ENCODE results near the gene SPRTN.

The SPRTN gene

DNA sequence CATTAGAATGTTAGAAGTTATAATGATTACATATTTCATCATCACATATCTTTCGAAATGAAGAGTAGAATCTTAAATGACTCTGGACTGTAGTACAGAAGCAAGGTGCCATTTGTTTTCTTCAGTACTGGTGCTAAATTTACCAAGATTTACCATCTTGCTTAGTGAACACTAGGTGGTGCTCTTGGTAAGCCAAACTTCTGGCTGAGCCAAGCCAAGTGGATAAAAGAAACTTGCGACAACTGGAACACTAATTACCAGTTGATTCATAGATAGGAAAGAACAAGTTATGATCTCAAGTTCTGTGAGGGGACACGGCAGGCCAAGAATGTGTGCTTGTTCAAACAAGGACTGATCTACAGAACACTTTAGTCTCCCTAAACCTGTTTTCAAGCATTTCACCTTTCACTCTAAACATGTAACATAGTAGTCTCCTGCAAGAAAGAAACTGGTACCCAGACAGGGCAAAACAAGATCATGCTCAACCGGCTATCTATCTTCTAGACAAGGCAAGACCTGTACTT is 19.8 kb downstream of the SPRTN start:
- no peak overlapping the region for H3K27ac ChIP-seq (ENCODE audit: low read length)

DNA sequence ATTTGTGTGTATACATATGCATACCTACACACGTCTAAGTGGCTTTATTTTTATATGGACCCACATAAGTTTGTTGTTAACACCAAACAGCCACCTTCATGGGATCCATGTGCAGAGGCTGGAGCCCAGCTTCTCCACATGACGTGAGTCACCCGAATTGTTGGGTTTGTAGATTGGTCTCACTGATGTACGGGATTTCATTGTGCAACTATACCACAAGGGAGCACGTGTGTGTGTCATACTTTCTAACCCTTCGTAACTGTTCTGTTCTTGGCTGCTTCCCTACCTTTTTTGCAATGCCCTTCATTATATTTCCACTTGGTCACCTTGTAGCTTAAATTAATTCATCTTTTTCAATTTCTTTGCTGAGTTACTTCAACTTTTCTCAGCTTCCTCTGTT is 21.0 kb downstream of the SPRTN start:
- Histone ChIP-seq H3K4me3 (ENCODE audit: low read depth in 1 of 2, low read length in 2 of 2) (no peak overlapping the region), H3K36me3 (ENCODE audit: control insufficient read depth in 1 of 2, insufficient read depth in 2 of 2, low read length in 2 of 2) (peaks cover 0 to 2% of the 10 kb centered on the region in 2 donors), H3K4me1 (ENCODE audit: control insufficient read depth in 1 of 2, insufficient read depth in 2 of 2, low read length in 2 of 2) (peaks cover 4 to 5% of the 10 kb centered on the region in 2 donors), H3K27ac (ENCODE audit: low read length) (no peak overlapping the region), H3K9me3 (ENCODE audit: control insufficient read depth in 1 of 2, low read length in 2 of 2) (no peaks in the 10 kb centered on the region), H3K27me3 (ENCODE audit: low read depth, low read length) (no peaks in the 10 kb centered on the region)

More for the DNA sequence above, 19.8 kb downstream of the SPRTN start:
- no peaks in the 10 kb centered on the region for H3K9me3 ChIP-seq (ENCODE audit: control insufficient read depth in 1 of 2, low read length in 2 of 2)
- no peaks in the 10 kb centered on the region for H3K27me3 ChIP-seq (ENCODE audit: low read depth, low read length)
- H3K36me3 ChIP-seq (ENCODE audit: control insufficient read depth in 1 of 2, insufficient read depth in 2 of 2, low read length in 2 of 2): peaks cover 0 to 5% of the 10 kb centered on the region in 2 donors
- no peak overlapping the region for H3K4me3 ChIP-seq (ENCODE audit: low read depth in 1 of 2, low read length in 2 of 2)
- peaks cover 4 to 5% of the 10 kb centered on the region in 2 donors for H3K4me1 ChIP-seq (ENCODE audit: control insufficient read depth in 1 of 2, insufficient read depth in 2 of 2, low read length in 2 of 2)

DNA sequence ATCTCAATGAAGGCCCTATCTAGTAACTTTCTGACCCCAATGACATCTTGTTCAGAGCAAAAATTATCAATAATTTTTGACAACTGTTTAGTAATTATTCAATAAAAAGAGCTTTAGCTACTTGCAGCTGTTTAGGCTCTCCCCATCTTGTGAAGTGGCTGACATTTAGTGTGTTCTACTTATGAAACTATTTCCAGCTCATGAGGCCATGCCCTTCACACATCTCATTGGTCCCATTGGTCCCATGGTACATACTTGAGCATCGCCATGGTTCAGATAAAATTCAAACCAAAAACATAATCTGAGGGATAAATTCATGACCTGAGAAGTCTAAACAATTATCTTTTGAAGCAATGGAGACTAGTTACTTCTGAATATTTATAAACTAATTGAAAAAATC is 24.2 kb downstream of the SPRTN start:
- Histone ChIP-seq H3K9me3 (ENCODE audit: control insufficient read depth in 1 of 2, low read length in 2 of 2) (no peaks in the 10 kb centered on the region), H3K4me3 (ENCODE audit: low read depth in 1 of 2, low read length in 2 of 2) (no peak overlapping the region), H3K4me1 (ENCODE audit: control insufficient read depth in 1 of 2, insufficient read depth in 2 of 2, low read length in 2 of 2) (peaks cover 4 to 5% of the 10 kb centered on the region in 2 donors), H3K27ac (ENCODE audit: low read length) (no peak overlapping the region), H3K36me3 (ENCODE audit: control insufficient read depth in 1 of 2, insufficient read depth in 2 of 2, low read length in 2 of 2) (peaks cover 0 to 12% of the 10 kb centered on the region in 2 donors), H3K27me3 (ENCODE audit: low read depth, low read length) (no peaks in the 10 kb centered on the region)

DNA sequence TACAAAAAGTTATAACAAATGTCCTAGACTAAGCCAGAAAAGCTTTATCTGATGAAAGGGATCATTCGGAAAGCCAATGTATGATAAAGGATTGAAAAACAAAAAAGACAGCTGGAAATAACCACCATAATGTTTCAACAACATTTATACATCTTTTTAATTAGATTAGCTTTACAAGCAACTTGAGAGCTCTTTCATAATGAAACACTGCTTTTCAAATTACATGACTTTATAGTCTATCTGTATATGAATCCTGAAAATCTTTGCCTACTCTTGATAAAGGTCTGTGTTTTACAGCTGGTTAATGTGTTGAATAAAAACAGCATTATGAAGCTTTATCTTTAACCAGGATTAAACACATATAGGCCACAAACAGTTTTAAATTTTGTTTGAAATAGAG is 25.5 kb downstream of the SPRTN start:
- no peak overlapping the region for H3K4me3 ChIP-seq (ENCODE audit: low read depth in 1 of 2, low read length in 2 of 2)
- no peaks in the 10 kb centered on the region for H3K9me3 ChIP-seq (ENCODE audit: control insufficient read depth in 1 of 2, low read length in 2 of 2)
- peaks cover 0 to 15% of the 10 kb centered on the region in 2 donors for H3K36me3 ChIP-seq (ENCODE audit: control insufficient read depth in 1 of 2, insufficient read depth in 2 of 2, low read length in 2 of 2)
- H3K4me1 ChIP-seq (ENCODE audit: control insufficient read depth in 1 of 2, insufficient read depth in 2 of 2, low read length in 2 of 2): no peaks in the 10 kb centered on the region
- no peak overlapping the region for H3K27ac ChIP-seq (ENCODE audit: low read length)
- no peaks in the 10 kb centered on the region for H3K27me3 ChIP-seq (ENCODE audit: low read depth, low read length)

DNA sequence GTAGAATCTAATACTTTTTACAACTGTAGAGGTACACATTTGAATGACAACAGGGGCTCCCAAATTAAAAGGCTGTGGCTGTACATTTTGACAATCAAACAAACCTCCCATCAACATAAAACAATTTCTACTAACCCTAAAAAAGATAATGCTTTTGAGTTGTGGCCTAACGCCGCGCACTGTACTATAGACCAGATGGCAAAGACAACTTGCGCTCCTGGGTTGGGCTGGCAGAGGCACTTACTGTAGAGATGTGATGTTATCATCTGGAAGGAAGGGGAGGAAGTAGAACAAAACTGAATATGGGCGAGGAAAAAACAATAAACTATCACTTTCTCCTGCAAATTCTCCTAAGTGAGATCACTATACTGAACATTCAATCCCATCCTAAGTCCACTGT is 26.1 kb downstream of the SPRTN start:
- H3K27ac ChIP-seq (ENCODE audit: low read length): no peak overlapping the region
- H3K27me3 ChIP-seq (ENCODE audit: low read depth, low read length): no peaks in the 10 kb centered on the region
- no peaks in the 10 kb centered on the region for H3K4me1 ChIP-seq (ENCODE audit: control insufficient read depth in 1 of 2, insufficient read depth in 2 of 2, low read length in 2 of 2)
- no peak overlapping the region for H3K4me3 ChIP-seq (ENCODE audit: low read depth in 1 of 2, low read length in 2 of 2)
- H3K9me3 ChIP-seq (ENCODE audit: control insufficient read depth in 1 of 2, low read length in 2 of 2): no peaks in the 10 kb centered on the region
- peaks cover 4 to 18% of the 10 kb centered on the region in 2 donors for H3K36me3 ChIP-seq (ENCODE audit: control insufficient read depth in 1 of 2, insufficient read depth in 2 of 2, low read length in 2 of 2)

DNA sequence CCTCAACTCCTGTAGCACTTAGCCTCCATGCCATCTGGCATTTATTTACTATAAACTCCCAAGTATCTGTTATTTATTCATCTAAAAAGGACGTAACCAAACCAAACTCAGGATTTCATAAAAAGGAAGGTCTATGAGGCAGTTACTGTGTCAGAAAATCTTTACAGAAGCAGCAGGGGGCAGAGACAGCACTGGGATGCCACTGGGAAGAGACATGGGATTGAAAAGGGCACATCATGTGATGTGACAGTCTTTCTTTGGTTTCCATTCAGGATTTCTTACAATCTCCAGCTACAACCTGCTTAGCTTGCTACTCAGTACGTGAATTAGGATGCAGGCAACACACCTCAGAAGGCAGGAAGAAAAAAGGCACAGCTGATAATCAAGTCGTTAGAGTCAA is 31.2 kb downstream of the SPRTN start:
- peaks cover 7 to 14% of the 10 kb centered on the region in 2 donors for H3K36me3 ChIP-seq (ENCODE audit: control insufficient read depth in 1 of 2, insufficient read depth in 2 of 2, low read length in 2 of 2)
- no peak overlapping the region for H3K4me3 ChIP-seq (ENCODE audit: low read depth in 1 of 2, low read length in 2 of 2)
- no peaks in the 10 kb centered on the region for H3K9me3 ChIP-seq (ENCODE audit: control insufficient read depth in 1 of 2, low read length in 2 of 2)
- no peaks in the 10 kb centered on the region for H3K4me1 ChIP-seq (ENCODE audit: control insufficient read depth in 1 of 2, insufficient read depth in 2 of 2, low read length in 2 of 2)
- no peak overlapping the region for H3K27ac ChIP-seq (ENCODE audit: low read length)
- H3K27me3 ChIP-seq (ENCODE audit: low read depth, low read length): no peaks in the 10 kb centered on the region

DNA sequence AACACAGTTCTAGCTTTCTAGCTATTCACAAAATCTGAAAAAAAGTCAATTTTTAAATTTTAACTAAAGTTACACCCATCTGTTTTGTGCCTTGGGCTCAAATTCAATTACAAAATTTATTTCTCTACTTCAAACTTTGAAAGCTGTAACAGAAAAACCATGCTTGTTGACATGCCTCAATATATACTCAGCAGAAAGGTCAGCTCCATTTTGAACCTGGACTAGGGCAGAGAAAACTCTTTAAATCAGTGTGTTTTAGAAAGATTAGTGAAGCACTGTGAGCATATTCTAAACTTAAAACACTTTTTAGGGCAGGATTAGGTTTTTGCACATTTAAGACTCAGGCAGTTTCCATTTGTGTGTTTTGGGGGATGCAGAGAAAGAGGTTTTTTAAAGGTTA is 34.4 kb downstream of the SPRTN start:
- Histone ChIP-seq H3K4me3 (ENCODE audit: low read depth in 1 of 2, low read length in 2 of 2) (no peak overlapping the region), H3K9me3 (ENCODE audit: control insufficient read depth in 1 of 2, low read length in 2 of 2) (no peaks in the 10 kb centered on the region), H3K4me1 (ENCODE audit: control insufficient read depth in 1 of 2, insufficient read depth in 2 of 2, low read length in 2 of 2) (no peaks in the 10 kb centered on the region), H3K36me3 (ENCODE audit: control insufficient read depth in 1 of 2, insufficient read depth in 2 of 2, low read length in 2 of 2) (peaks cover 6 to 7% of the 10 kb centered on the region in 2 donors), H3K27me3 (ENCODE audit: low read depth, low read length) (no peaks in the 10 kb centered on the region), H3K27ac (ENCODE audit: low read length) (no peak overlapping the region)

DNA sequence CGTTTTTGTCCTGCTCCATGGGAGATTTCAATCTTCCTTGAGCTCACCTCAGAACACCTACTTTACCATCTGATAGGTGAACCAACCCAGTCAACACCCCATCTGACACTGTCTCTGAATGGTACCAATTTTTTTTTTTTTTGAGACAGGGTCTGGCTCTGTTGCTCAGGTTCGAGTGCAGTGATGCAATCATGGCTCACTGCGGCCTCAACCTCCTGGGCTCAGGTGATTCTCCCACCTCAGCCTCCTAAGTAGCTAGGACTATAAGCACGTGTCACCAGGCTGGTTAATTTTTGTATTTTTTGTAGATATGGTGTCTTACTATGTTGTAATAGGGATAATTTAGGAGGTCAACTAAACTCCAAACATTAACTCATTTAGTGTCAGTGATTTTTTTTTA is 36.3 kb downstream of the SPRTN start:
- no peaks in the 10 kb centered on the region for H3K27me3 ChIP-seq (ENCODE audit: low read depth, low read length)
- H3K27ac ChIP-seq (ENCODE audit: low read length): no peak overlapping the region
- no peak overlapping the region for H3K4me3 ChIP-seq (ENCODE audit: low read depth in 1 of 2, low read length in 2 of 2)
- peaks cover 0 to under 1% of the 10 kb centered on the region in 2 donors for H3K36me3 ChIP-seq (ENCODE audit: control insufficient read depth in 1 of 2, insufficient read depth in 2 of 2, low read length in 2 of 2)
- H3K4me1 ChIP-seq (ENCODE audit: control insufficient read depth in 1 of 2, insufficient read depth in 2 of 2, low read length in 2 of 2): peaks cover 0 to 3% of the 10 kb centered on the region in 2 donors
- no peaks in the 10 kb centered on the region for H3K9me3 ChIP-seq (ENCODE audit: control insufficient read depth in 1 of 2, low read length in 2 of 2)

DNA sequence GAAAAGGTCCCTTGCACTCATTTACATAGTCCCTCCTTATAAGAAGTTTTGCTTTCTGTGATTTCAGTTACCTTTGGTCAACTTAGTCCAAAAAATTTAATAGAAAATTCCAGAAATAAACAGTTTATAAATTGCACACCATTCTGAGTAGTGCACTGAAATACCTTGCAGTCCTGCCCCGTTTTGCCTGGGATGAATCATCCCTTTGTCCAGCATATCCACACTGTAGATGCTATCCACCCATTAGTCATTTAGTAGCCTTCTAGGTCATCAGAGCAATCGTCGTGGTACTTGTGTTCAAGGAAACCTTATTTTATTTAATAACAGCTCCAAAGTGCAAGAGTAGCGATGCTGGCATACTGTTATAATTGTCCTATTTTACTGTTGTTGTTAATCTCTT is 38.0 kb downstream of the SPRTN start:
- H3K9me3 ChIP-seq (ENCODE audit: control insufficient read depth in 1 of 2, low read length in 2 of 2): no peaks in the 10 kb centered on the region

DNA sequence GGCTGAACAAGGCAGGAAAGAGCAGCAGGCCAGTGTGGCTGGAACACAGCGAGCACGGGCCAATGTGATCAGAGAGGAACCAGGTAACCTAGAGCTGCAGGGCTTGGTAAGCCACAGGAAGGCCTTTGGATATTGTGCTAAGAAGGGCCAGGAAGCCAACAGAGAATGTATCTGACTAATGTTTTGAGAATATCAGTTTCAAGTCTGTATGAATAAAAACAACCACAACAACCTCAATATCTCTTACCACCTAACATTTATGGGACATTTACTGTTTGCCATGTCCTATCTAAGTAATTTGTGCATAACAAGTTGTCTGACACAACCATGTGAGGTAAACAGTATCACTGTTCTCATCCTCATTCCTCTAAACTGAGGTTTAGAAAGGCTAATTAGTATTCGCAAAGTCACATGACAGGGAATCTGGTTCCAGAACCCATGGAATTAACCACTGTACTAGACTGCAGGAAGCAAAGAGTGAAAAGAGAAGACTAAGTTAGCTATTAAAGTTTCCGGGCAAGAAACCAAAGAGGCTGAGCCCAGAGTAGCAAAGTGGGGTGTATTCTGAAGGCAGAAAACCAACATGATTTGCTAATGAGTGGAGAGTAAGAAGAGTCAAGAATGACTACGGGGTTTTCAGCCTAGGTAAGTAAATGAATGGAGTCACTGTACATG is 38.9 kb downstream of the SPRTN start:
- peaks cover 0 to 9% of the 10 kb centered on the region in 2 donors for H3K4me1 ChIP-seq (ENCODE audit: control insufficient read depth in 1 of 2, insufficient read depth in 2 of 2, low read length in 2 of 2)
- no peaks in the 10 kb centered on the region for H3K9me3 ChIP-seq (ENCODE audit: control insufficient read depth in 1 of 2, low read length in 2 of 2)
- H3K27me3 ChIP-seq (ENCODE audit: low read depth, low read length): no peaks in the 10 kb centered on the region
- no peaks in the 10 kb centered on the region for H3K36me3 ChIP-seq (ENCODE audit: control insufficient read depth in 1 of 2, insufficient read depth in 2 of 2, low read length in 2 of 2)
- no peak overlapping the region for H3K27ac ChIP-seq (ENCODE audit: low read length)
- H3K4me3 ChIP-seq (ENCODE audit: low read depth in 1 of 2, low read length in 2 of 2): no peak overlapping the region

More for the DNA sequence above, 38.0 kb downstream of the SPRTN start:
- no peak overlapping the region for H3K4me3 ChIP-seq (ENCODE audit: low read depth in 1 of 2, low read length in 2 of 2)
- H3K4me1 ChIP-seq (ENCODE audit: control insufficient read depth in 1 of 2, insufficient read depth in 2 of 2, low read length in 2 of 2): peaks cover 0 to 3% of the 10 kb centered on the region in 2 donors
- no peaks in the 10 kb centered on the region for H3K27me3 ChIP-seq (ENCODE audit: low read depth, low read length)
- no peaks in the 10 kb centered on the region for H3K36me3 ChIP-seq (ENCODE audit: control insufficient read depth in 1 of 2, insufficient read depth in 2 of 2, low read length in 2 of 2)
- H3K27ac ChIP-seq (ENCODE audit: low read length): no peak overlapping the region

DNA sequence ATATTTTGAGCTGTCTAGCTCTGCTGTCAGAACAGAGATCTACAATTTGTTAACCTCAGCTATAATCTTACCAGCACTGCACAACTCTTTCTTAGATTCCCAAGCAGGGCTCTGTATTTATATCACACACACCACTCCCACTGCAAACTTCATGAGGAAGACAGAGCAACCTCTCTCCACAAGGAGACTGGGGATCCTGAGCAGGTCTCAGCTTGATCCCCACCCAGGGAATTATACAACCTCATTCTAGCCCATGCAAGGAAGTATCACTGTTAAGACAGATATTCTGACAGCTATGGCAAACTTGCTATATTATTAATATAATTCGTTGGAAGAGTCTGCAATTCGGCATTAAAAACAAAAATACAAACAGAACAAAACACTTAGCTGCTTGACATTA is 43.6 kb downstream of the SPRTN start:
- Histone ChIP-seq H3K4me1 (ENCODE audit: control insufficient read depth in 1 of 2, insufficient read depth in 2 of 2, low read length in 2 of 2) (peaks cover 0 to 27% of the 10 kb centered on the region in 2 donors), H3K36me3 (ENCODE audit: control insufficient read depth in 1 of 2, insufficient read depth in 2 of 2, low read length in 2 of 2) (no peaks in the 10 kb centered on the region), H3K27ac (ENCODE audit: low read length) (no peak overlapping the region), H3K9me3 (ENCODE audit: control insufficient read depth in 1 of 2, low read length in 2 of 2) (no peaks in the 10 kb centered on the region), H3K27me3 (ENCODE audit: low read depth, low read length) (no peaks in the 10 kb centered on the region), H3K4me3 (ENCODE audit: low read depth in 1 of 2, low read length in 2 of 2) (no peak overlapping the region)

DNA sequence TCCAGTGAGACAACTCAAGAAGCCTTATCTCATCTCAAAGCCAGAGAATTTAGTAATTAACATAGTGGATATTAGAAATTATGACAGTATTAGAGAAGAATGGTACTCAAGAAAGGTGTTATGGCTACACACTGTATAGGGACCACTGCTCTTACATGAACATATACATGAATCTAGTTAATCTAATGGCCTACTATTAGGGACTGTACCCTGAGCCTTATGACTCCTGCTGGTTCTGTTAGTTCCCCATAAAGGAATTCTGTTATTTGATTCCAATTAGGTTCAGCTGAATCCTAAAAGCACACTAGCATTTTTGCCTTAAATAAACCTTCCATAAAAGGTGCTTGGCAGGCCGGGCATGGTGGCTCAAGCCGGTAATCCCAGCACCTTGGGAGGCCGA is 44.3 kb downstream of the SPRTN start:
- Histone ChIP-seq H3K4me1 (ENCODE audit: control insufficient read depth in 1 of 2, insufficient read depth in 2 of 2, low read length in 2 of 2) (peaks cover 0 to 27% of the 10 kb centered on the region in 2 donors), H3K36me3 (ENCODE audit: control insufficient read depth in 1 of 2, insufficient read depth in 2 of 2, low read length in 2 of 2) (no peaks in the 10 kb centered on the region), H3K4me3 (ENCODE audit: low read depth in 1 of 2, low read length in 2 of 2) (no peak overlapping the region), H3K27ac (ENCODE audit: low read length) (no peak overlapping the region), H3K9me3 (ENCODE audit: control insufficient read depth in 1 of 2, low read length in 2 of 2) (no peaks in the 10 kb centered on the region), H3K27me3 (ENCODE audit: low read depth, low read length) (no peaks in the 10 kb centered on the region)
